Measurements from ENCODE around the gene LYPD5. TPM values are rescaled to one million over a fixed set of nuclear protein-coding genes. Genes with fewer than 3 reads are reported as not detected.
A peak's percentile ranks its signal among the peaks of the same experiment; 100 is the strongest.

The LYPD5 gene
- total RNA-seq, 1 experiment from 2014 or later, result 0.46 TPM

DNA sequence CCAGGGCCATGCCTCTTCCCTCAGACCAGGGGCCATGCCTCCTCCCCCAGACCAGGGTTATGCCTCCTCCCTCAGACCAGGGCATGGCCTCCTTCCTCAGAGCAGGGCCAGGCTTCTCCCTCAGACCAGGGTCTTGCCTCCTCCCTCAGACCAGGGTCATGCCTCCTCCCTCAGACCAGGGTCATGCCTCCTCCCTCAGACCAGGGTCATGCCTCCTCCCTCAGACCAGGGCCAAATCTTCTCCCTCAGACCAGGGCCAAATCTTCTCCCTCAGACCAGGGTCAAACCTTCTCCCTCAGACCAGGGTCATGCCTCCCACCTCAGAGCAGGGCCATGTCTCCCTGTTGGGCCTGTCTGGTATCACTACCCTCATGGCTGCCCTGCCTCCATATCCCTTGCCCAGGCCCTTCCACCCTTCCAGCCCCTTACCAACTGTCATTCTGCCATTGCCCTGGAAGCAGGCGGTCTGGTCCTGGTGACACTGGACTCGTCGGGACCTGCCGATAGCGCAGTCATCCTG lies 4.2 kb downstream of the LYPD5 start (continued):
- TF ChIP-seq, protein P1, sequence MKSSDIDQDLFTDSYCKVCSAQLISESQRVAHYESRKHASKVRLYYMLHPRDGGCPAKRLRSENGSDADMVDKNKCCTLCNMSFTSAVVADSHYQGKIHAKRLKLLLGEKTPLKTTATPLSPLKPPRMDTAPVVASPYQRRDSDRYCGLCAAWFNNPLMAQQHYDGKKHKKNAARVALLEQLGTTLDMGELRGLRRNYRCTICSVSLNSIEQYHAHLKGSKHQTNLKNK (CRISPR knock-in tag; IDR thresholded peaks at IDR 0.05), result no peak
- TF ChIP-seq HMGA2 (CRISPR knock-in tag; IDR thresholded peaks at IDR 0.05), result no peak

DNA sequence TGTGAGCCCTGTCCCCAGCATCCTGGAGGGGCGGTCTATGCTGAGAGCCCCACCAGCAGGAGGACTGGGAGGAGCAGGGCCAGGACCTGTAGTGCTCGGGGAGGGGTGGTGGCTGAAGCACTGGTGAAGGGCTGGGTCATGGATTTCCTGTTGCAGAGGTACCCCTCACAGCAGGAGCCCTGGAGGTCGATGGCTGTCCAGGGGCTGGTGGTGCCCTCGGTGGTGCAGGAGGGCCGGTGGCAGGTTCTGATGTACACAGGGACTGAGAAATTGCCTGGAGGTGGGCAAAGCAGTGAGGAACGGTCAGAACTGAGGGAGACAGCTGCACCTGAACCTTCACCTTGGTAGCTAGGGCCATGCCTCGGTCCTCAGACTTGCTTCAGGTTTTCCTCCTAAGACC lies 4.7 kb downstream of the LYPD5 start:
- Mint-ChIP-seq H3K27me3 (ENCODE audit: low read depth) (peaks cover 85% of the 10 kb centered on the region), H3K27ac (no peak overlapping the region), H3K9me3 (peaks cover 4% of the 10 kb centered on the region; the same call in 1 of the 2 replicates), H3K36me3 (no peaks in the 10 kb centered on the region), H3K4me3 (peak overlapping the region; percentile 80; the same call in 1 of the 2 replicates), H3K4me1 (peaks cover 5% of the 10 kb centered on the region; the same call in 1 of the 2 replicates)
- ATAC-seq (no peak), DNase-seq (ENCODE audit: low spot score) (no peak)
- TF ChIP-seq, protein P2, sequence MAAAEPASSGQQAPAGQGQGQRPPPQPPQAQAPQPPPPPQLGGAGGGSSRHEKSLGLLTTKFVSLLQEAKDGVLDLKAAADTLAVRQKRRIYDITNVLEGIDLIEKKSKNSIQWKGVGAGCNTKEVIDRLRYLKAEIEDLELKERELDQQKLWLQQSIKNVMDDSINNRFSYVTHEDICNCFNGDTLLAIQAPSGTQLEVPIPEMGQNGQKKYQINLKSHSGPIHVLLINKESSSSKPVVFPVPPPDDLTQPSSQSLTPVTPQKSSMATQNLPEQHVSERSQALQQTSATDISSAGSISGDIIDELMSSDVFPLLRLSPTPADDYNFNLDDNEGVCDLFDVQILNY (CRISPR knock-in tag; IDR thresholded peaks at IDR 0.05), result no peak
- no peak for TF ChIP-seq OVOL2 (CRISPR knock-in tag; IDR thresholded peaks at IDR 0.05; ENCODE audit: borderline replicate concordance)
- ChIA-PET POLR2A (no interaction called here), CTCF (interaction anchor here (1.0 to 1.7 kb wide), 3 partner anchors 12 to 52 kb away, joined by 3 to 6 read pairs (median 6); no protein-coding TSS in a partner anchor)

DNA sequence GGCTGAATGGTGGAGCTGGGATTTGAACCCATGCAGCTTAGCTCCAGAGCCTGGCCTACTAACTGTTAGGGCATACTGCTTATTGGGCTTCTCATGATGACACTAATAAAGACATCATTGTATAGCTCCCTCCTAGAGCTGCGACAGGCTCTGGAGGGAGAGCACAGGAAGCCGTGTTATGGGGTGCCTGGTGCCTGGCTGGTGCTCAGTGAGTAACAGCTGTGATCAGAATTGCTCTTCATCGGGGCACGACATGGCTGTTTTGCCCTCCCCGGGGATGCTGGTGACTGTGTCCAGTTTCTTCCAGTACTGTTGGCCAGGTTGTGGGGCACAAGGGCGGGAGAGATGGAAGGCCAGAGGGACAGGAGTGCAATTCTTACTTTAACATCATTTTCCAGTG lies 5.1 kb downstream of the LYPD5 start:
- Mint-ChIP-seq H3K4me1 (peaks cover 5% of the 10 kb centered on the region; the same call in 1 of the 2 replicates), H3K27me3 (ENCODE audit: low read depth) (peaks cover 85% of the 10 kb centered on the region)
- POLR2A ChIA-PET, result no interaction called here

More for the DNA sequence above, 5.1 kb downstream of the LYPD5 start:
- no peak for DNase-seq (ENCODE audit: low spot score)
- TF ChIP-seq, protein P3, sequence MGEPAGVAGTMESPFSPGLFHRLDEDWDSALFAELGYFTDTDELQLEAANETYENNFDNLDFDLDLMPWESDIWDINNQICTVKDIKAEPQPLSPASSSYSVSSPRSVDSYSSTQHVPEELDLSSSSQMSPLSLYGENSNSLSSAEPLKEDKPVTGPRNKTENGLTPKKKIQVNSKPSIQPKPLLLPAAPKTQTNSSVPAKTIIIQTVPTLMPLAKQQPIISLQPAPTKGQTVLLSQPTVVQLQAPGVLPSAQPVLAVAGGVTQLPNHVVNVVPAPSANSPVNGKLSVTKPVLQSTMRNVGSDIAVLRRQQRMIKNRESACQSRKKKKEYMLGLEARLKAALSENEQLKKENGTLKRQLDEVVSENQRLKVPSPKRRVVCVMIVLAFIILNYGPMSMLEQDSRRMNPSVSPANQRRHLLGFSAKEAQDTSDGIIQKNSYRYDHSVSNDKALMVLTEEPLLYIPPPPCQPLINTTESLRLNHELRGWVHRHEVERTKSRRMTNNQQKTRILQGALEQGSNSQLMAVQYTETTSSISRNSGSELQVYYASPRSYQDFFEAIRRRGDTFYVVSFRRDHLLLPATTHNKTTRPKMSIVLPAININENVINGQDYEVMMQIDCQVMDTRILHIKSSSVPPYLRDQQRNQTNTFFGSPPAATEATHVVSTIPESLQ (CRISPR knock-in tag; IDR thresholded peaks at IDR 0.05), result no peak
- TF ChIP-seq NR1H2 (CRISPR knock-in tag; IDR thresholded peaks at IDR 0.05), result no peak
- TF ChIP-seq, protein P4, sequence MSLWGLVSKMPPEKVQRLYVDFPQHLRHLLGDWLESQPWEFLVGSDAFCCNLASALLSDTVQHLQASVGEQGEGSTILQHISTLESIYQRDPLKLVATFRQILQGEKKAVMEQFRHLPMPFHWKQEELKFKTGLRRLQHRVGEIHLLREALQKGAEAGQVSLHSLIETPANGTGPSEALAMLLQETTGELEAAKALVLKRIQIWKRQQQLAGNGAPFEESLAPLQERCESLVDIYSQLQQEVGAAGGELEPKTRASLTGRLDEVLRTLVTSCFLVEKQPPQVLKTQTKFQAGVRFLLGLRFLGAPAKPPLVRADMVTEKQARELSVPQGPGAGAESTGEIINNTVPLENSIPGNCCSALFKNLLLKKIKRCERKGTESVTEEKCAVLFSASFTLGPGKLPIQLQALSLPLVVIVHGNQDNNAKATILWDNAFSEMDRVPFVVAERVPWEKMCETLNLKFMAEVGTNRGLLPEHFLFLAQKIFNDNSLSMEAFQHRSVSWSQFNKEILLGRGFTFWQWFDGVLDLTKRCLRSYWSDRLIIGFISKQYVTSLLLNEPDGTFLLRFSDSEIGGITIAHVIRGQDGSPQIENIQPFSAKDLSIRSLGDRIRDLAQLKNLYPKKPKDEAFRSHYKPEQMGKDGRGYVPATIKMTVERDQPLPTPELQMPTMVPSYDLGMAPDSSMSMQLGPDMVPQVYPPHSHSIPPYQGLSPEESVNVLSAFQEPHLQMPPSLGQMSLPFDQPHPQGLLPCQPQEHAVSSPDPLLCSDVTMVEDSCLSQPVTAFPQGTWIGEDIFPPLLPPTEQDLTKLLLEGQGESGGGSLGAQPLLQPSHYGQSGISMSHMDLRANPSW (CRISPR knock-in tag; conservative IDR thresholded peaks at IDR 0.05; ENCODE audit: low read depth), result no peak
- TF ChIP-seq, protein P5, sequence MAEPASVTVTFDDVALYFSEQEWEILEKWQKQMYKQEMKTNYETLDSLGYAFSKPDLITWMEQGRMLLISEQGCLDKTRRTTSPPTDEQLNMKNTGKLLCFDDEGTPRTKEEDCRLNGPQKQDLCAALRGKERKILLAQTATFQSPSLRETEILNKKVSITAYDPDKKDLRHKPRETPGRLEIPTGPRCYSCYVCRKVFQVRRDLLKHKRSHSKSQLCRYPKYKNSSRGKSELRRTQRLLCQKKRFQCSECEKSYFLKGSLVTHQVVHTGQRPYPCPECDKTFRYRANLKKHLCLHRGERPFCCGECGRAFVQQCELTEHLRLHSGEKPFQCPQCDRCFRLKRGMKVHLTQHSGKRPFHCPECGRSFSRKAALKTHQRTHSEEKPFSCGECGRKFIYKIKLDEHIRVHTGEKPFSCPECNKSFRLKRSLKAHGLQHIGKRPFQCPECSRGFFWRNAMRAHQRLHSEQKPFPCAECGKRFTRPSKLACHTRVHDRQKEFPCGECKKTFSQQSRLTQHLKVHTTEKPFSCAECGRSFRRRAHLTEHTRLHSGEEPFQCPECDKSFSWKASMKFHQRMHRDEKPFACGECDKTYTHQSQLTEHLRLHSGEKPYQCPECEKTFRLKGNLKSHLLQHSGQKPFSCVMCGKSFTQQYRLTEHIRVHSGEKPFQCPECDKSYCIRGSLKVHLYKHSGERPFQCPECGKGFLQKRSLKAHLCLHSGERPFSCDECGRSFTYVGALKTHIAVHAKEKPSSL (CRISPR knock-in tag; conservative IDR thresholded peaks at IDR 0.05), result no peak
- no peak for TF ChIP-seq SMAD3 (CRISPR knock-in tag; IDR thresholded peaks at IDR 0.05; ENCODE audit: borderline replicate concordance)
- TF ChIP-seq MXD4 (CRISPR knock-in tag; IDR thresholded peaks at IDR 0.05; ENCODE audit: borderline replicate concordance), result no peak
- TF ChIP-seq, protein P6, sequence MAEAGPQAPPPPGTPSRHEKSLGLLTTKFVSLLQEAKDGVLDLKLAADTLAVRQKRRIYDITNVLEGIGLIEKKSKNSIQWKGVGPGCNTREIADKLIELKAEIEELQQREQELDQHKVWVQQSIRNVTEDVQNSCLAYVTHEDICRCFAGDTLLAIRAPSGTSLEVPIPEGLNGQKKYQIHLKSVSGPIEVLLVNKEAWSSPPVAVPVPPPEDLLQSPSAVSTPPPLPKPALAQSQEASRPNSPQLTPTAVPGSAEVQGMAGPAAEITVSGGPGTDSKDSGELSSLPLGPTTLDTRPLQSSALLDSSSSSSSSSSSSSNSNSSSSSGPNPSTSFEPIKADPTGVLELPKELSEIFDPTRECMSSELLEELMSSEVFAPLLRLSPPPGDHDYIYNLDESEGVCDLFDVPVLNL (CRISPR knock-in tag; IDR thresholded peaks at IDR 0.05; ENCODE audit: borderline replicate concordance, low read depth), result no peak
- no peak for TF ChIP-seq ZNF138 (CRISPR knock-in tag; conservative IDR thresholded peaks at IDR 0.05)
- TF ChIP-seq, protein P7, sequence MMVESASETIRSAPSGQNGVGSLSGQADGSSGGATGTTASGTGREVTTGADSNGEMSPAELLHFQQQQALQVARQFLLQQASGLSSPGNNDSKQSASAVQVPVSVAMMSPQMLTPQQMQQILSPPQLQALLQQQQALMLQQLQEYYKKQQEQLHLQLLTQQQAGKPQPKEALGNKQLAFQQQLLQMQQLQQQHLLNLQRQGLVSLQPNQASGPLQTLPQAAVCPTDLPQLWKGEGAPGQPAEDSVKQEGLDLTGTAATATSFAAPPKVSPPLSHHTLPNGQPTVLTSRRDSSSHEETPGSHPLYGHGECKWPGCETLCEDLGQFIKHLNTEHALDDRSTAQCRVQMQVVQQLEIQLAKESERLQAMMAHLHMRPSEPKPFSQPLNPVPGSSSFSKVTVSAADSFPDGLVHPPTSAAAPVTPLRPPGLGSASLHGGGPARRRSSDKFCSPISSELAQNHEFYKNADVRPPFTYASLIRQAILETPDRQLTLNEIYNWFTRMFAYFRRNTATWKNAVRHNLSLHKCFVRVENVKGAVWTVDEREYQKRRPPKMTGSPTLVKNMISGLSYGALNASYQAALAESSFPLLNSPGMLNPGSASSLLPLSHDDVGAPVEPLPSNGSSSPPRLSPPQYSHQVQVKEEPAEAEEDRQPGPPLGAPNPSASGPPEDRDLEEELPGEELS (CRISPR knock-in tag; IDR thresholded peaks at IDR 0.05), result no peak
- TF ChIP-seq ZNF263 (CRISPR knock-in tag; IDR thresholded peaks at IDR 0.05; ENCODE audit: low read depth), result no peak
- TF ChIP-seq, protein P8, sequence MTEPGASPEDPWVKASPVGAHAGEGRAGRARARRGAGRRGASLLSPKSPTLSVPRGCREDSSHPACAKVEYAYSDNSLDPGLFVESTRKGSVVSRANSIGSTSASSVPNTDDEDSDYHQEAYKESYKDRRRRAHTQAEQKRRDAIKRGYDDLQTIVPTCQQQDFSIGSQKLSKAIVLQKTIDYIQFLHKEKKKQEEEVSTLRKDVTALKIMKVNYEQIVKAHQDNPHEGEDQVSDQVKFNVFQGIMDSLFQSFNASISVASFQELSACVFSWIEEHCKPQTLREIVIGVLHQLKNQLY (CRISPR knock-in tag; IDR thresholded peaks at IDR 0.05), result no peak
- TF ChIP-seq ETV6 (CRISPR knock-in tag; IDR thresholded peaks at IDR 0.05), result no peak
- TF ChIP-seq CBFB (CRISPR knock-in tag; IDR thresholded peaks at IDR 0.05; ENCODE audit: low read depth), result no peak
- peaks cover 4% of the 10 kb centered on the region; the same call in 1 of the 2 replicates for H3K9me3 Mint-ChIP-seq
- ATAC-seq, result no peak
- H3K27ac Mint-ChIP-seq, result no peak overlapping the region
- CTCF ChIA-PET, result interaction anchor here (0.8 to 1.7 kb wide), 4 partner anchors 12 to 52 kb away, joined by 3 to 6 read pairs (median 5); no protein-coding TSS in a partner anchor
- no peaks in the 10 kb centered on the region for H3K36me3 Mint-ChIP-seq
- peak overlapping the region; percentile 29; the same call in 1 of the 2 replicates for H3K4me3 Mint-ChIP-seq

All from WTC11 (cell line).